Germinal center (tissue), 1 donor: ENCODE results near the gene SAMD4B.

Experiments
- DNase-seq: peaks from one replicate; pipeline ENCODE4 v3.0.0; 2012; ENCODE audit warnings: mixed read lengths, low spot score

The SAMD4B gene

GRCh38 chr19:39425744-39426143 lies 83.5 kb downstream of the SAMD4B start:
- DNase-seq = no peak

GRCh38 chr19:39426170-39426569 lies 83.9 kb downstream of the SAMD4B start:
- no peak for DNase-seq

GRCh38 chr19:39427707-39428106 lies 85.5 kb downstream of the SAMD4B start:
- DNase-seq = no peak

GRCh38 chr19:39428283-39429112 lies 86.3 kb downstream of the SAMD4B start:
- DNase-seq = no peak

- no peak for DNase-seq
These were observed 88.7 kb downstream of the SAMD4B start for GRCh38 chr19:39430675-39431593.

- DNase-seq = no peak
These were observed 90.4 kb downstream of the SAMD4B start for GRCh38 chr19:39432677-39433025.

- no peak for DNase-seq
These were observed 91.4 kb downstream of the SAMD4B start for GRCh38 chr19:39433480-39434079.

- no peak for DNase-seq
These were observed 92.2 kb downstream of the SAMD4B start for GRCh38 chr19:39434123-39435076.
